NOMO-1 treated with dmso at 0.1 percent for 144 hours (cell line): Measurements from ENCODE around the gene MAPK8IP3.

ENCODE experiments used
- DNase-seq: peaks from one replicate; lab custom pipeline; 2025; ENCODE audit not compliant: unreplicated experiment; lab: John Stamatoyannopoulos, UW

MAPK8IP3 gene

GRCh38 chr16:1740234-1740633 is 34.2 kb downstream of the MAPK8IP3 start:
- no peak for DNase-seq

DNA sequence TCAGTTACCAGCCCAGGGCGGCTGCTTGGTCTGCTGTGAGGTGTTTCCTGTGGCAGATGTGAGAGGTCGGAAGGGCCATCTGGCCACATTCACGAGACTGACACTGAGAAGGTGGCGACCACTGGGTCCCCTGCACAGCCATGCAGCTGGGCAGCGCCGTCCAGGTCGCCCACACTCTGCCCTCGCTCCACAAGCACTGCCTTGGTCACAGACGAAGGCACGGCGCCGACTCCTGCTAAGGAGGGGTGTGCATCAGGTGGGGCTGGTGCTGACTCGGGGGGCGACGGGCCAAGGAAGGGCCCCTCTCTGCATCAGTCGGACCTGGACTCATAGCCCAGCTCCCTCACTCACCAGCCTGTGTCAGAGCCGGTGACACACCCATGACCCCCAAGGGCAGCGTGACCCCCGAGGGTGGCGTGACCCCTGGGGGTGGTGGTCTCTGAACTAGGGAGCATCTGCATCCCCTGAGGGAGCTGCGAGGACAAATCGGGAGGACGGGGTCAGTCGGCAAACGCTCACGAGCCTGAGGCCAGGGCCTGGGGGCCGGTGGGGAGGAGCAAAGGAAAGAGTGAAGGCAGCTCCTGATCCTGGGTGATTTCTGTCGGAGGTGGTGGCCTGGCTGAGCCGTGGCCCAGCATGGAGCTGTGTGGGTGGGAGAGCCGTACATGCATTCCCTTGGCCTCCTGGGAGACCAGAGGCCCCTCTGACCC is 34.9 kb downstream of the MAPK8IP3 start:
- no peak for DNase-seq

DNA sequence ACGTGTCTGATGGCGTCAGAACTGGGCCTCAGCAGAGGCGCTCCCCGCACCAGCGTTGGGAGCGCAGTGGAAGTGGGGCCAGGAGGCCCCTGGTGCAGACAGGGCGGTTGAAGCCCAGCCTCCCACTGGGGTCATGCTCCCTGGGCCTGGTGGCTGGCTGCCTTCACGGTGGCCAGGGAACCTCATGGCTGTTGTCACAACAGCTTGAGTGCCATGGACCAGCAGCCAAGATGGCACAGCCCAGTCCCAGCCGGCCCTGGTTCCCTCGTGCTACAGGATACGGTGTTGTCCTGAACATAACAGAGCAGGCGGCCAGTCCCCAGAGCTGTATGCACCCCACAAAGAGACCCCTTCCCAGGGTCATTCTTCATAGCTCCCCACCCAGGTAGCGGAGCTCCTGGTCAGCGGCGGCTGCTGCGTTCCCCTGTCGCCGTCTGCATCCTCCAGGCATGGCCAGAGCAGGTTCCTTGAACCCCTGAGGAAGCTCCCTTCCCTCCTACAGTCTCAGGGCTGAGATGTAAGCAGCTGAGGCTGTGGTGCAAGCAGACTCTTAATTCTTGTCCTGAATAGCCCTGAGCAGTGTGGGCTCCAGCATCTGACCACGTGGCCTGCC is 35.7 kb downstream of the MAPK8IP3 start:
- DNase-seq: no peak

- DNase-seq: no peak
Measured at GRCh38 chr16:1743376-1744337, 37.7 kb downstream of the MAPK8IP3 start.

- DNase-seq: no peak
Measured at GRCh38 chr16:1744338-1744840, 38.4 kb downstream of the MAPK8IP3 start.

DNA sequence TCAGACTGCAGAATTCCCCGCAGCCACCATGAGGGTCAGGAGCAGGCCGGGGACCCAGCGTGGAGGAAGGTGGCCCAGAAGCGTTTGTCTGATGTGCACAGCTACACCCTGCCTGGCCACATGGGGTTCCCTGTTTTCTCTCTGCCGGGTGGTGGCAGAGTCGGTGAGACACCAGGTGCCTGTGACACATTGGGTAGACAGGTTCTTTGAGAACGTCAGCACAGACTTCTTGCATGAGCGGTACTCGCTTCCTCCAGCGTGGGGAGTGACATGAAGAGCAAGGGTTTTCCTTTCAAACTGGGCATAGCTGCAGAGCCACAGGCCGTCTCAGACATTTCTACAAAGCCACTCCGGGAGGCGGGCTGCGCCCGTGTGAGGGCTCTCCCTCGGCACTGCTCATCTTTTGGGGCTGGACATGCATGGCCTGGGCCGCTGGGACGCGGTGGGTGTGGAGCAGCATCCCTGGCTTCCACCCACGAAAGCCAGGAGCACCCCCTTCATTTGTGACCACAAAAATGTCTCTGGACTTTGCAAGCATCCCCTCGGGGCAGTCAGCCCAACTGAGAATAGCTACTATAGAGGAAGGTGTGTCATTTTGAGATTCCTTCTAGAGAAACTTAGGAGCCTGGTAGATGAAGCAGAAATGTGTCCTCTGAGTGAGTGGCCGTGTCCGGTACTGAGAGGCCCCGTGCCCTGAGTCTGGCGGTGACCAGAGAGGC is 39.3 kb downstream of the MAPK8IP3 start:
- no peak for DNase-seq

DNA sequence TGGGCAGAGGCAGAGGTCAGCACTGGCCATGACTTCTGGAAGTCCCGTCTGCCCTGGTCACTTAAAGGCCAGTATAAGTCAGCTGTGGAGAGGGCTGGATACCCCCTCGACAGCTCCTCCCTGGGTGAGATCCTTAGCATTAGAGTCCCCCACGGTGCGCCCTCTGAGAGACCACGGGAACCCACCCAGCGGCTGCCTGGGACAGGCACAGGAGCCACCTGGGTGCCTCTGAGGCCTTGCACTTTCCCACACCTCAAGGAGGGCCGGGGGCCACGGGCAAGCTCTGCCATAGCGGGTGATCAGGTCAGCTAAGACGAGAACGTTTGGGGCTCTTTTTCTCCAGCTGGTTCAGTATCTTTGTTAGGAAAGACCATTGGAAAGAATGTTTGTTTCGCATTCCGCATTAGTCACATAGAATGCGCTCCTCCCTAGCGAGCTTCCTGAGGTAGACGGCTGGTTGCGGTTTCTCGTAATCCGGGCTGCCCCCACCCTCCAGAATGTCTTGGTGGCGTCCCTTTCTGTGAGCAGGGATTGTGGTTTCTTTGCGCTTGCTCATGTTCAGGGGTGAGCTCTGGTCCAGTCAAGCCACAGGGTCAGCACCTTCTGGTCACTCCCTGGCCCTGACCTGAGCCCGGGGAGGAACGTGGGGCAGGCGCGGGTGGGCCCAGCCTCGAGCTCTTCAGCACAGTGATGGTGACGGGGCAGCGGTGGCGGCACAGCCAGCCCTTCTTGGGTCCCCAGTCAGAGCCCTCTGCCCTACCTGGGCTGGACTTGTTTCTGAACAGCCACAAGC is 40.1 kb downstream of the MAPK8IP3 start:
- DNase-seq: no peak

DNA sequence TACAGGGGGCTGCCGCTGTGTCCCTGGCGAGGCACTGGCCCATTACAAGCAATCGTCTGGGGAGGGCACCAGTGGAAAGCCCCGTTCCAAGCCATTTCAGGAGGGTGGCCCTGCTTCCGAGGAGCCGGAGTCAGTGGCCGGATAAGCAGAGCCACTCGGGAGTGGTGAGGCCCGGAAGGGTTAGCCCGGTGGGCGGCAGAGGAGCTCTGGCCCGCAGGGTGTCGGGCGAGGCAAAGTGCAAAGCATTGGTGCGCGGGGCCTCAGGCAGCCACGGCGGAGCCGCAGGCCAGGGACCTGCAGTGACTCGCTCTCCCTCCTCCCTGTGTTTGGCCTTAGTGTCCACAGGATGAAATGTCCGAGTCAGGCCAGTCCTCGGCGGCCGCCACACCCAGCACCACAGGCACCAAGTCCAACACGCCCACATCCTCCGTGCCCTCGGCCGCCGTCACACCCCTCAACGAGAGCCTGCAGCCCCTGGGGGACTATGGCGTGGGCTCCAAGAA is 40.7 kb downstream of the MAPK8IP3 start:
- DNase-seq: no peak

DNA sequence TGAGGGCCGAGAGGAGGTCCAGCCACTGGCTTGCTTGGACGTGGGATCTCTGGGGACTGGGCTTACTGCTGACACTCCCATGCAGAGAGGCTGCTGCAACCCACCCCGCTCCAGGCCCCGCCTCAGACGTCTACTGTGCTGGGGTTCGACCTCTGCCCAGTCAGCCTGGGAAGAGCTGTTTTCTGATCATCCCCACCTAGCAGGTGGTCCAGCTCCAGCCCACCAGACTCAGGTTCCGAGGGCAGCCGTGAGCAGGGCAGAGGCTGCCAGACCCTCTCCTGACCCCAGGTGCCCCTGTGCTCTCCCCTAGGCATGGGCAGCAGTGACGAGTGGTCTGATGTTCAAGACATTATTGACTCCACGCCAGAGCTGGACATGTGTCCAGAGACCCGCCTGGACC is 41.9 kb downstream of the MAPK8IP3 start:
- no peak for DNase-seq

- DNase-seq: no peak
Measured at GRCh38 chr16:1749152-1750117, 43.4 kb downstream of the MAPK8IP3 start.

DNA sequence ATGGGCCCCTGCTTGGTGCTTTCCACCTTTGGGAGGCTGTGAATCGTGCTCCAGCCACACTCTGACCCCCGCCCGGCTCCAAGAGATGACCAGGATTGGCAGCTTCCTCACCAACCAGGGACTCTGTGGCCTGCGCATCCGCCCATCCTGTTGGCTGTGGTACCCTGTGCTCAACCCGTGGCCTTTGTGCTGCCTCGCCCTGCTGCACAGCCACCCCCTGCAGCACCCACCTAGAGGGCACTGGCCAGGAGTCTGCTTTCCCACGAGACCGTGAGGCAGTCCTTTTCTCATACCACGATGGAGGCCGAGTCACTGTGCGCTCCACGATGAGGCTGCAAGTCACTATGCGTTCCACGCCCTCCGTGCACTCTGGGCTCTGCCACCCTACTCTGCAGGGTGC is 46.0 kb downstream of the MAPK8IP3 start:
- no peak for DNase-seq

DNA sequence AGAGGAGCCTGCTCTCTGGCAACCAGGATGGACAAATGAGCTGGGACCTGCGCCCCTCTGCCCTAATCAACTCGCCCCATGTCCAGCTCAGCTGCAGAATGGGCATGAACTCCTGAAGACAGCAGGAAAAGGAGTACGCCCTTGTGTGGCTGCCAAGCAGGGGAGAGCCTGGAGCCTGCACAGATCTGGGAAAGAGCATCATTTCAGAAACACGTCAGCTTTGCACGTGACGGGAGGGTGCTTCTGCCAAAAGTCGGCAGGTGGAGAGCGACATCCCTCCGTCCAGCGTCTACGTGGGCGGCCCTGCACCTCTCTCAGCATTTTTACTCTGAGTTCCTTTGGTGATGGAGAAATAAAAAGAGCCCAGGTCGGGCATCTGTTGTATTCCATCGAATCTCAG is 46.9 kb downstream of the MAPK8IP3 start:
- no peak for DNase-seq

DNA sequence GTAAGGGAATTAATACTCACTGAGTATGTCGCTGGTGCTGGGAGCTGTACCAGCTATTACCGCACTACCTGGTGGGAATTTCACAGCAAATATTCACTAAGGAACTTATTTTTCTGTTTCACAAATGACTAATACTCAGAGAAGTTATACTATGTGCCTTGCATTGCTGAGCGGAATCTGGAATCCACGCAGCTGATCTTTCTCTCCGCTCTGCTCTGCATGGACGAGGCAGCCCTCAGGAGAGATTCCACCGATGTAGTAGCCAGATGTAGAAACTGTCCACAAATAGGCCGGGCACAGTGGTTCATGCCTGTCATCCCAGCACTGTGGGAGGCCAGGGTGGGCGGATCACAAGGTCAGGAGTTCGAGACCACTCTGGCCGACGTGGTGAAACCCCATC is 48.2 kb downstream of the MAPK8IP3 start:
- DNase-seq: no peak

DNA sequence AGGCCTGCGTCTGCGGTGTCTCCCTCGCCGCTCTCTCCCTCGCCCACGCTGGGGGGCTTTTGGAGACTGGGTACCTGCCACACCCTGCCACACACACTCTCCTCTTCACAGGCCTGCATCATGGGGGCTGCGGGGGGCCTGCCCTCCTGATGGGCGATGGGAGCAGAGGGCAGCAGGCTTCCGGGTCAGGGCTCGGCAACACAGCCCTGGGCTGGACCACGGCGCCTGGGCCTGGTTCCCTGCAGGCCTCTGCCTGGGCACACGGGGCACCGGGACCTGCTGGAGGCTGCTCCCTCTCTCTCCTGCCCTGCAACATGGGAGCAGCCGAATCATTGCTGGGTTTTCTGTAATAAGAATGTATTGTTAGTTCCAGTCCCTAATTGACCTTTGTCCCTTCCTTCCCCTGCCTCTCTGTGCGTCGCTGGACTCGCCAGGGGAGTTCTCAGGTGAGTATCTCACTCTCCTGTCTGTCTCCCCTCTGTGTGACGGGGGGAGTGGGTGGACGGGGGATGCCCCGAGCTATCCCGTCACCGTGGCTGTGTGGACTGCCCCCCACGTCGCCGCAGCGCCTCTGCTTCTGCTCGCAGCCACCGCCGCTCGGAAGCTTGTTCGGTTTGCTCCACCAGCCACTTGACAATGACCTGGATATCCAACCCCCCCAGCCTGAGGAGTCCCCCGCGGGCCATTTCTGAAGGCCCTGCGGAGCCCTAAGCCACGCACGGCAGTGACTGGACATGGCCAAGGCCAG is 51.9 kb downstream of the MAPK8IP3 start:
- DNase-seq: no peak

DNA sequence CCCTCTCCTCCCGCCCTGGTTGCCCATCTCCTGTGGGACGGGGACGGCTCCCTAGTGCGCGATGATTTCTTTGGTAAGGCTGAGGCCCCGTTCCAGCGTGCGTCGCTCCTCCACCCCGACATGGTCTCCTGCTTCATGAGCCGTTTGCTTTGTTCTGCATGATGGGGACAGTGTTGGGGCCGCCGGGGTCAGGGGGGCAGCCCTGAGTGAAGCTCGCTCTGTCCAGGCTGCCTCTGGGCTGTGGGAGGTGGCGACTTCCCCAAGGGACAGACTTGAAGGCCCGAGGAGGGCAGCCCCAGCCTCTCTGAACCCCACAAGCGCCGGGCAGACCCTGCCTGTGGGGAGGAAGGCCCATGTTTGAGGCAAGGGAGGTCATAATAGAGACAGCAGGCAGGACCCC is 52.9 kb downstream of the MAPK8IP3 start:
- DNase-seq: no peak

- DNase-seq: no peak
Measured at GRCh38 chr16:1759511-1759910, 53.5 kb downstream of the MAPK8IP3 start.

GRCh38 chr16:1760911-1761310 is 54.9 kb downstream of the MAPK8IP3 start:
- no peak for DNase-seq

GRCh38 chr16:1761751-1762150 is 55.8 kb downstream of the MAPK8IP3 start:
- DNase-seq: no peak
